A673 (cell line): ENCODE results near the gene TBPL1.

ENCODE experiments used
- EZH2 ChIP-seq: fragments of 200-600 bp; sonication (generic); IDR thresholded peaks from 2 replicates; pipeline ENCODE4 v1.6.1; 2017; ENCODE audit warnings: borderline replicate concordance, low read depth, mild to moderate bottlenecking, mixed read lengths, antibody characterized with exemption, low read length; ENCODE audit not compliant: poor library complexity, severe bottlenecking
- TF ChIP-seq, protein P1 (sequence below): fragments of 300-800, 200-600 bp; sonication (generic); conservative IDR thresholded peaks from 2 replicates; pipeline ENCODE4 v1.5.1; 2017; ENCODE audit warnings: low read depth, mild to moderate bottlenecking, antibody characterized with exemption, low read length, moderate library complexity, mixed read lengths

DNA sequence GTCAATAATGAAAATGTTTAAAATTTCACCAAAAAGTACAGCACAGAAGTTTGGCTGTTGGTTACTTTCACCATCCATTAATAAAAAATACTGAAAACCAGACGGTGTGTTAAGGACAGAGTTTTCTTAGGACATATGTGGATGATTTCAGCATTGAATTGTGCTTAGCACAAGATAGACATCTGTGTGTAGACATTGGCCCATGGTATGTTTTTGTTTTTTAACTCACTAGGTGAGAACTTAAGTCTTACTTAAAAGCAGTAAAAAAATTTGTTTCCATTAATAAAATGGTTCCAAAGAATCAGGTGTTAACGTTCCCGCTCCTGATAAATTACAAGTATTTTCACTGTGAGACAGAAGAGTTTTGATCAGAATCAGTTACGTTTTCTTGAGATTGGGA is 4.2 kb downstream of the TBPL1 start:
- TF ChIP-seq, protein P1, sequence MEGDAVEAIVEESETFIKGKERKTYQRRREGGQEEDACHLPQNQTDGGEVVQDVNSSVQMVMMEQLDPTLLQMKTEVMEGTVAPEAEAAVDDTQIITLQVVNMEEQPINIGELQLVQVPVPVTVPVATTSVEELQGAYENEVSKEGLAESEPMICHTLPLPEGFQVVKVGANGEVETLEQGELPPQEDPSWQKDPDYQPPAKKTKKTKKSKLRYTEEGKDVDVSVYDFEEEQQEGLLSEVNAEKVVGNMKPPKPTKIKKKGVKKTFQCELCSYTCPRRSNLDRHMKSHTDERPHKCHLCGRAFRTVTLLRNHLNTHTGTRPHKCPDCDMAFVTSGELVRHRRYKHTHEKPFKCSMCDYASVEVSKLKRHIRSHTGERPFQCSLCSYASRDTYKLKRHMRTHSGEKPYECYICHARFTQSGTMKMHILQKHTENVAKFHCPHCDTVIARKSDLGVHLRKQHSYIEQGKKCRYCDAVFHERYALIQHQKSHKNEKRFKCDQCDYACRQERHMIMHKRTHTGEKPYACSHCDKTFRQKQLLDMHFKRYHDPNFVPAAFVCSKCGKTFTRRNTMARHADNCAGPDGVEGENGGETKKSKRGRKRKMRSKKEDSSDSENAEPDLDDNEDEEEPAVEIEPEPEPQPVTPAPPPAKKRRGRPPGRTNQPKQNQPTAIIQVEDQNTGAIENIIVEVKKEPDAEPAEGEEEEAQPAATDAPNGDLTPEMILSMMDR = no peak
- no peak for TF ChIP-seq EZH2
